Adrenal gland (tissue), 12 donors: ENCODE results near the gene KIF2C. TPM values are rescaled to one million over a fixed set of nuclear protein-coding genes. Genes with fewer than 3 reads are reported as not detected.
"Not testable (repeated sequence)": the region's sequence is repeated elsewhere in the genome, so short reads cannot be mapped to it uniquely, and the experiment has no call there.

Source experiments
- DNase-seq, 7 donors: peaks; one replicate each; pipeline ENCODE4 v3.0.0-alpha.2; 2019 to 2020
- H3K27ac ChIP-seq, 5 donors: fragments of 200-600 bp; sonication (generic) in 4 of 5; 1 replicate in 3 of 5; 2 replicates in 2 of 5; pipeline versions ENCODE4 v1.5.1 to v1.8.0; 2016 to 2020; ENCODE audit warnings: mild to moderate bottlenecking in 1 of 5
- H3K27me3 ChIP-seq: fragments of 200-600 bp; 2 replicates; pipeline ENCODE4 v1.8.0; 2021
- H3K36me3 ChIP-seq, 2 donors: fragments of 200-600 bp; replicated peaks in 1 of 2; 1 replicate in 1 of 2; 2 replicates in 1 of 2; pipeline versions ENCODE4 v1.5.1 to v1.8.0; 2018 to 2022
- H3K4me1 ChIP-seq, 2 donors: fragments of 200-600 bp; replicated peaks in 1 of 2; 1 replicate in 1 of 2; 2 replicates in 1 of 2; pipeline versions ENCODE4 v1.5.1 to v1.8.0; 2018 to 2021
- H3K4me3 ChIP-seq, 4 donors: fragments of 200-600 bp; sonication (generic) in 3 of 4; one replicate each; pipeline ENCODE4 v1.5.1; 2016 to 2018
- H3K9me3 ChIP-seq, 3 donors: fragments of 200-600 bp; sonication (generic) in 1 of 3; replicated peaks in 1 of 3; 1 replicate in 2 of 3; 2 replicates in 1 of 3; pipeline versions ENCODE4 v1.5.1 to v1.8.0; 2016 to 2021
- CTCF ChIP-seq, 6 experiments: fragments of 450-650 bp in 4 of 6; fragments of 200-600 bp in 2 of 6; sonication (generic) in 1 of 6; IDR thresholded peaks; 1 replicate in 5 of 6; 2 replicates in 1 of 6; pipeline versions ENCODE4 v1.5.1 to v1.8.0; 2016 to 2021; ENCODE audit warnings: antibody characterized with exemption in 6 of 6, mild to moderate bottlenecking in 2 of 6, moderate library complexity in 1 of 6
- POLR2A ChIP-seq, 2 donors: fragments of 450-650 bp; IDR thresholded peaks; one replicate each; pipeline ENCODE4 v1.6.1; 2017; ENCODE audit warnings: antibody characterized with exemption in 2 of 2, mild to moderate bottlenecking in 2 of 2, moderate library complexity in 1 of 2
- WGBS, 4 donors: extraction: QIAGEN DNeasy Blood & Tissue Kit in 2 of 4; methylation state at CpG; one replicate each; pipeline versions ENCODE4 v1.1.5 to v1.1.7; 2013 to 2017; 5-methylcytosine and 5-hydroxymethylcytosine counted together
- intact Hi-C, 2 donors: fragments of 100-400 bp; cut with DNase I; formaldehyde crosslinking; loops; one replicate each; pipeline versions ENCODE4 v1.14.1 to v1.15.0; 2022 to 2023
- polyA plus RNA-seq, 3 donors: library from polyadenylated mRNA; stranded (reverse); fragments of 200-250 nt in 2 of 3; fragments of 350-450 nt in 1 of 3; fragmentation: Illumina TruSeq in 1 of 3; extraction: RNeasy Lipid Tissue Mini Kit (QIAGEN cat#74804) in 1 of 3; gene quantifications; one replicate each; pipeline ENCODE4 v1.2.3, GENCODE V29; 2013 to 2014
- total RNA-seq, 9 donors: library from RNA; depleted of rRNA in 4 of 9; stranded (reverse); fragments of >200 nt in 4 of 9; fragments of 120-200 nt in 1 of 9; fragmentation: NEBNext Ultra II Directional in 1 of 9; extraction: Animal tissue kit (Norgen Biotek cat#: 25700) in 1 of 9; gene quantifications; one replicate each; pipeline versions ENCODE4 v1.1.0 to v1.2.4, GENCODE V29; 2013 to 2023
- donor health status: healthy with polysubstance abuse.
- donor health status: Bipolar disorder and iron deficiency.
- donor health status: DM: yes; HTN: yes; CAD: no.
- donor health status: DM: no; HTN: no; CAD: no.
- donor health status: DM: no; HTN: no; CAD: no.
- donor health status: DM: yes; HTN: yes; CAD: no.

Gene KIF2C
- total and polyA plus RNA-seq, 12 donors, result 0.26 to 10.4 (median 1.4) TPM

GRCh38 chr1:44698138-44698537 is 41.5 kb upstream of the KIF2C start:
- 80 to 95% (median 84%) methylated on average over 3 of the region's 3 CpGs for WGBS, 4 donors
- DNase-seq, result no peak
- intact Hi-C loops, result no loop called here
- H3K4me3 ChIP-seq, result no peak overlapping the region
- H3K9me3 ChIP-seq, result no peaks in the 10 kb centered on the region
- H3K36me3 ChIP-seq, result no peaks in the 10 kb centered on the region
- no peak overlapping the region for H3K27ac ChIP-seq
- H3K27me3 ChIP-seq, result no peaks in the 10 kb centered on the region
- TF ChIP-seq CTCF (IDR thresholded peaks at IDR 0.05), result no peak
- TF ChIP-seq POLR2A (IDR thresholded peaks at IDR 0.05), result no peak
- H3K4me1 ChIP-seq, result no peaks in the 10 kb centered on the region

GRCh38 chr1:44699375-44699774 is 40.3 kb upstream of the KIF2C start:
- WGBS, 4 donors, result 80 to 97% (median 87%) methylated on average over 9 of the region's 9 CpGs
- H3K9me3 ChIP-seq, H3K4me3 ChIP-seq, H3K27me3 ChIP-seq, intact Hi-C loops, H3K27ac ChIP-seq, H3K36me3 ChIP-seq, H3K4me1 ChIP-seq: not testable (repeated sequence)
- peak in 1 of 7 donors; percentile 2 for DNase-seq

GRCh38 chr1:44700573-44700972 is 39.1 kb upstream of the KIF2C start:
- intact Hi-C loops, result no loop called here
- Histone ChIP-seq H3K4me1 (no peaks in the 10 kb centered on the region), H3K27ac (no peak overlapping the region), H3K4me3 (no peak overlapping the region), H3K27me3 (no peaks in the 10 kb centered on the region), H3K36me3 (no peaks in the 10 kb centered on the region), H3K9me3 (no peaks in the 10 kb centered on the region)
- no peak for DNase-seq
- 86 to 97% (median 91%) methylated on average over 1 of the region's 1 CpG for WGBS, 4 donors
- TF ChIP-seq CTCF (IDR thresholded peaks at IDR 0.05) (no peak), POLR2A (IDR thresholded peaks at IDR 0.05) (no peak)

- 58 to 75% (median 74%) methylated on average over 7 of the region's 7 CpGs for WGBS, 4 donors
- TF ChIP-seq POLR2A (IDR thresholded peaks at IDR 0.05) (no peak), CTCF (IDR thresholded peaks at IDR 0.05) (no peak)
- no peak for DNase-seq
- H3K27me3 ChIP-seq, result no peaks in the 10 kb centered on the region
- no peak overlapping the region for H3K4me3 ChIP-seq
- no peaks in the 10 kb centered on the region for H3K36me3 ChIP-seq
- H3K27ac ChIP-seq, result no peak overlapping the region
- no peaks in the 10 kb centered on the region for H3K9me3 ChIP-seq
- intact Hi-C loops, result no loop called here
- no peaks in the 10 kb centered on the region for H3K4me1 ChIP-seq
Measured at GRCh38 chr1:44701141-44701573, 38.5 kb upstream of the KIF2C start.

GRCh38 chr1:44705470-44705869 is 34.2 kb upstream of the KIF2C start:
- WGBS, 4 donors, result 77 to 80% (median 80%) methylated on average over 6 of the region's 6 CpGs
- TF ChIP-seq CTCF (IDR thresholded peaks at IDR 0.05), result no peak
- no peak for TF ChIP-seq POLR2A (IDR thresholded peaks at IDR 0.05)
- Histone ChIP-seq H3K9me3 (no peaks in the 10 kb centered on the region), H3K4me3 (no peak overlapping the region), H3K4me1 (no peaks in the 10 kb centered on the region), H3K27me3 (no peaks in the 10 kb centered on the region), H3K27ac (no peak overlapping the region), H3K36me3 (no peaks in the 10 kb centered on the region)
- intact Hi-C loops, result no loop called here
- DNase-seq, result no peak
